Measurements from ENCODE around the gene KICS2.
"Not testable (repeated sequence)": the region's sequence is repeated elsewhere in the genome, so short reads cannot be mapped to it uniquely, and the experiment has no call there.

Gene KICS2

GRCh38 chr12:64222009-64222765, at the start of gene KICS2:
Gene KICS2 (minus strand): TSS chr12:64222296. CDS start chr12:64222237, 59 bp downstream.
- peak; percentile 59 for DNase-seq

- DNase-seq = no peak
These were observed 48.3 kb upstream of the KICS2 start for GRCh38 chr12:64270411-64270810.

DNA sequence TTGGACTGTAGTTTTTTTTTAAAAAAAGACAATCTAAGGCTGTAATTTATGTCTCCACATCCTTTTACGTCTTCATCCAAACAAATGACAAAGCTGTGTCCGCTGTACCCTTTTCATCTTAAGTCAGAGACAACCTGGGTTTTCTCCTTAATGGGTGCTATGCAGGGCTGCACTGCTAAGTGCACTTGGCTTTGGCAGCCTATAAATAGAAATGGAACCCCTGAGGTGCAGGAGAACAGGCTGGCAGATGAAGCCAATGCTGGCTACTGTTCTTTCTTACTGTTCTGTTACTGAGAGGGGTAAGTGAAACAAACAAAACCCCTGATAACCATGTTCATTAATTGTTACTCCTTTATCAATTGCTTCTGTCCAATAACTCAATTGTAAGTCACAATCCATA, 47.1 kb upstream of the KICS2 start:
- DNase-seq = no peak

DNA sequence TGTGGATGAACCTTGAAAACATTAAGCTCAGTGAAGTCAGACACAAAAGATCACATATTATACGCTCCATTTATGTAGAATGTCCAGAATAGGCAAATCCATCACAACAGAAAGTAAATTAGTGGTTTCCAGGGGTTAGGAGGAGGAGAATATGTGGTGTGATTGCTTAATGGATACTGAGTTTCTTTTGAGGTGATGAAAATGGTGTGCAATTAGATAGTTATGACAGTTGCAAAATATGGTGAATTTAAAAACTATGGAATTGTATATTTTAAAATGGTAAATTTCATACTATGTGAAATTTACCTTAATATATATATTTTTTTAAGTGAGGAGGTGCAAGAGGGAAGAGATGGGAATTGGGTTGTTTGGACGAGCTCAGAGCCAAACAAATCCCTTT, 46.3 kb upstream of the KICS2 start:
- DNase-seq = no peak

DNA sequence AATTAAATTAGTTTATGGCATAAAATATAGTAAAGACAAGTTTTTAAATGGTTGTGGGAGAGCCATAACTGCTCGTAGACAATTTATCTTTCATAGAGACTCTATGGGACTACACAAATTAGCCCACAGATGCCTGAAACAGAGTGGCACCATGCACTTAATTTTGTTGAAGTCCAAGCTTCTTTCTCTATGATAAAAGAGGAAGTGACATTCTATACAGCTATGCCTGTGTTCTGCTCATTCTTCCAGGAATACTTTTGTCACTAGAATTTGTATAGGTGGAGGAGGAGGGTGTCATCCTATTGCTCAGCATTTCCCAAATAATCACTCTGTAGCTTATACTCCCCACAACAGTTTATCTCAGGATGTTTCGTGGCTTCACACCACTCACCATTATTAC, 43.7 kb upstream of the KICS2 start:
- no peak for DNase-seq

DNA sequence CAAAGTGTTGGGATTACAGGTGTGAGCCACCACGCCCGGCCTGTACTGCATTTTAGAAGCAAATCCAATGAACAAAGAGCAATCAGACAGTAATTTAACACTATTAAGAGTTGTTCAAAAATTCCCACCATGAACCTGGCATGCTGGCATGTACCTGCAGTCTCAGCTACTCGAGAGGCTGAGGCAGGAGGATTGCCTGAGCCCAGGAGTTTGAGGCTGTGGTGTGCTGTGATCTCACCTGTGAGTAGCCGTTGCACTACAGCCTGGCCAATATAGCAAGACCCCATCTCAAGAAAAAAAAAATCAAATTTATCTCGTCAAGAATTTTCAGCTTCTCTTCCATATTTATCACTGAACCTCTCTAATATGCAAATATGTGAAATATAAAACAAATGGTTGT, 39.7 kb upstream of the KICS2 start:
- no peak for DNase-seq

DNA sequence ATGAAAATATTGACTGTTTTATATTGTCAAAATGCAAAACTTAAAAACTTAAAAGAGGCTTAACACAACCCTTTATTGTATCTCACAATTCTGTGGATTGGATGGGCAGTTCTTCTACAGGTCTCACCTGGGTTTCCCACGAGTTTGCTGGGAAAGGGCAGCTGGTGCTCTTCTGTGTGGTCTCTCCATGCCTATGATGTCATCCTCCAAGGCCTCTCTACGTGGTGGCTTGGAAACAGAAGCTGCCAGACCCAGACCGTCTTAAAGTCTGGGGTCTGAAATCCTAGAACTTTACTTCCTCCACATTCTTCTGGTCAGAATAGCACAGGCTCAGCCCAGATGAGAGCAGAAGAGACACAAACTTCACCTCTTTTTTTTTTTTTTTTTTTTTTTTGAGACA, 36.5 kb upstream of the KICS2 start:
- no peak for DNase-seq

DNA sequence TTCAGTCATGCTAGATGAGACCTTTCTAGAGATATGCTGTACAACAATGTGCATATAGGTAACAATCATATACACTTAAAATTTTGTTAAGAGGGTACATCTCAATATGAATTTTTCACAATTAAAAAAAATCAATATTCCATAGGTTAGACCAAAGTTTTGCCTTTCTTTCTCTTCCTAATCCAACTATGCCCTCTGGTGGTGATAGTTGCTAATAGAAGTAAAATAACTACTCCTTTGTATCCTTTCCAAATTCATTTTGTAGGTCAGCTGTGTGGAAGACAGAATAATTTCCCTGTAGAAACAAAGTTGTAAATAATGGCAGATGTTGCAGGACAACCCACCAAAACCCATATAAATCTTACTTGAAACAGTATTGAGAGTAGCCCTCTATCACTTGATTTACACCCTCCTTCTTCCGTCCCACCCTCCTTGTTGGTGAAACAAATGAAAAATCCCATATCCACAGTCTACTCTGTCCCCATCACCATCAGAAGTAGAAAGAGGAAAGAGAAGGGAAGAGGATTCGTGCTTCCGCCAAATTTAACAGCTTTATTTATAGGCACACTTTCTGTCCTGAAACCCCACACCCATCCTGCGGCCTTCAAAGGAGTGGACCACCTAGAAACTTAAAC, 34.2 kb upstream of the KICS2 start:
- no peak for DNase-seq

DNA sequence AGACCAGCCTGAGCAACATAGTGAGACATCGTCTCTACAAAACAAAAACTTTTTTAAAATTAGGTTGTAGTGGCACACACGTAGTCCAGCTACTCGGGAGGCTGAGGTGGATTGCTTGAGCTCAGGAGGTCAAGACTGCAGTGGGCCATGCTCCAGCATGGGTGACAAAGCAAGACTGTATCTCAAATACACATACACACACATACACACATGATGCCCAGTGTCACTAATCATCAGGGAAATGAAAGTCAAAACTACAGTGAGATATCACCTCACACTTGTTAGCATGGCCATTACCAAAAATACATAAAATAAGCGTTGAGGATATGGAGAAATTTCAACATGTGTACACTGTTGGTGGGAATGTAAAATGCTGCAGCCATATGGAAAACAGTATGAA, 33.2 kb upstream of the KICS2 start:
- DNase-seq = no peak

GRCh38 chr12:64253356-64253755, 31.3 kb upstream of the KICS2 start:
- DNase-seq = no peak

- no peak for DNase-seq
These were observed 30.6 kb upstream of the KICS2 start for GRCh38 chr12:64252681-64253080.

DNA sequence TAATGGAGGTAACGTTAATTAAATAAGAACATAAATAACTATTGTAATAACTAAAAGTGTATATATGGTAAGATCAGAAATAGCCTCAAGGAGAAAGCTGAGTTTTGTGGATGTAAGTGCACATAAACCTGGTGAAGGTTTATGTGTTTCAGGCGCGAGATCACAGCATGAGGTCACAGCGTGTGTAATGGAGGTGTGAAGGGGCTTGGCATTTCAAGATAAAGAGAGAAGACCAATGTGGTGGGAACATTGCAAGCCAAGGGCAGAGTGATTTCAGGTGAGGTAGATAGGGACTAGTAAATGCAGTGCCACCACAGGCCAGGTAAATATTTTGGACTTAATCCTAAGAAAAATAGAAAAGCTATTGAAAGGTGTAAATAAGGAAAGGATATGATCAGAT, 21.7 kb upstream of the KICS2 start:
- no peak for DNase-seq

- DNase-seq = no peak
These were observed 18.7 kb upstream of the KICS2 start for GRCh38 chr12:64240781-64241180.

DNA sequence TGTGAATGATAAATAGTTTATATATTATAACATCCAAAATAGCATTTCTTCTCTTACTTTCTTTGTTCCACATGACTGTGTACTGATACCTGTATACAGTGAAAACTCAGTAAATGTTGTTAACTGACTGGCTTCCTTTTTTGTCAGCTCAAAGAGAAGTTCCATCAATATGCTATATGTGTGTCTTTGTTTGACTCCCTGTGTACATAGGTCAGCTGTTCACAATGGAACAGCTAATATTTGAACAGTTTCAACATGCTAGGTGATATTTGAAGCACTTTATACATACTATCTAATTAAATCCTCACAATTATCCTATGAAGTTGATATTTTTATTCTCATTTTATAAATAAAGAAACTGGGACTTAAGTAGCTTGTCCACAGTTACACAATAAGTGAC, 15.3 kb upstream of the KICS2 start:
- no peak for DNase-seq

DNA sequence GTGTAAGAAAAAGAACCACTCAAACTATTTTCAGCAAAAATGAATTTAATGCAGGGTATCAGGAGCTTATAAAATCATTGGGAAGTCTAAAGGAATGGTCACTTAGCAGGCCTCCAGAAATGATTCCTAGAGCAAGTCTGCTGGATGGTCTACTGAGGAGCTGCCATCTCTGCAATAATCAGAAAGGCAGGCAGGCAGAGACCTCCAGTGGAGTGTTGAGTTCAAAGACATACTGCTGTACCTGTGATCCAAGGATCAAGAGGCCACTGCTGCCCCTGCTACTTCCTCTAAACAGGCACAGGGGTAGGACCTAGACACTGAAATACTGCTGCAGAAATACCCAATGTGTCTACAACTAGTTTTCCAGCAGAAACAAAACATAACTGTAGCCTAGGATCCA, 14.5 kb upstream of the KICS2 start:
- no peak for DNase-seq

- DNase-seq = no peak
These were observed 10.1 kb upstream of the KICS2 start for GRCh38 chr12:64232196-64232595.

- no peak for DNase-seq
These were observed 7.7 kb upstream of the KICS2 start for GRCh38 chr12:64229796-64230195.

- DNase-seq = no peak
These were observed 7.1 kb upstream of the KICS2 start for GRCh38 chr12:64229240-64229639.

DNA sequence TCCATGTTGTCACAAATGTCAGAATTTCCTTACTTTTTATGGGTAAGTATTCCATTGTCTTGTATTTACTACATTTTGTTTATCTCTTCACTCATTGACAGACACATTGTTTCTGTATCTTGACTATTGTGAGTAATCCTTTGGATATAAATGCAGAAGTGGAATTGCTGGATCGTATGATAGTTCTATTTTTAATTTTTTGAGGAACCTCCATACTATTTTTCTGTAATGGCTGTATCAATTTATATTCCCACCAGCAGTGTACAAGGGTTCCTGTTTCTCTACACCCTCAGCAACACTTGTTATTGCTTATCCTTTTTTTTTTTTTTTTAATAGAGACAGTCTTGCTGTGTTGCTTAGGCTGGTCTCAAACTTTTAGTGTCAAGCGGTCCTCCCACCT, 3.5 kb upstream of the KICS2 start:
- no peak for DNase-seq

GRCh38 chr12:64221651-64222008, 466 bp downstream of the KICS2 start:
- peak; percentile 27 for DNase-seq

- DNase-seq = no peak
These were observed 2.0 kb downstream of the KICS2 start for GRCh38 chr12:64220046-64220445.

- DNase-seq = no peak
These were observed 3.0 kb downstream of the KICS2 start for GRCh38 chr12:64219145-64219544.

GRCh38 chr12:64218597-64218996, 3.5 kb downstream of the KICS2 start:
- no peak for DNase-seq

DNA sequence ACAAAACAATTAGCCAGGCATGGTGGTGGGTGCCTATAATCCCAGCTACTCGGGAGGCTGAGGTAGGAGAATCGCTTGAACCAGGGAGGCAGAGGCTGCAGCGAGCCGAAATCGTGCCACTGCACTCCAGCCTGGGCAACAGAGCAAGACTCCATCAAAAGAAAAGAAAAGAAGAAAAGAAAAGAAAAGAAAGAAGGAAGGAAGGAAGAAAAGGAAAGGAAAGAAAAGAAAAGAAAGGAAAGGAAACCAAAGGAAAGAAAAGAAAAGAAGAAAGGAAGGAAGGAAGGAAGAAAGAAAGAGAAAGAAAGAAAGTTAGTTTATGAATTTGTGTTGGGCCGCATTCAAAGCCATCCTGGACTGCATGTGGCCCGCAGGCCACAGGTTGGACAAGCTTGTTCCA, 4.5 kb downstream of the KICS2 start:
- not testable (repeated sequence) for DNase-seq

- DNase-seq = no peak
These were observed 5.9 kb downstream of the KICS2 start for GRCh38 chr12:64216239-64216638.
